H1 (cell line): ENCODE measurements around the gene EIF4A2. TPM values are rescaled to one million over a fixed set of nuclear protein-coding genes. Genes with fewer than 3 reads are reported as not detected.

ENCODE experiments used
- ATF2 ChIP-seq: IDR thresholded peaks from 2 replicates; pipeline ENCODE4 v1.6.1; 2012; ENCODE audit warnings: low read length, inconsistent platforms
- polyA plus RNA-seq, 7 experiments: library from polyadenylated mRNA; depleted of rRNA in 3 of 7; stranded (reverse) in 5 of 7; unstranded in 2 of 7; fragments of >200 nt in 5 of 7; fragments of 200-250 nt in 2 of 7; gene quantifications; 1 replicate in 5 of 7; 2 replicates in 1 of 7; 4 replicates in 1 of 7; pipeline versions ENCODE4 v1.2.1 to v1.2.3, GENCODE V29; 2011 to 2013; ENCODE audit warnings: missing spikeins in 2 of 7, mixed read lengths in 2 of 7
- total RNA-seq: library from RNA; stranded (reverse); fragmentation: NEBNext Ultra II Directional; extraction: Animal tissue kit (Norgen Biotek cat#: 25700); gene quantifications from 2 replicates; pipeline ENCODE4 v1.2.1, GENCODE V29; 2021

Gene EIF4A2
- total and polyA plus RNA-seq, 2 of the 8 experiments (the other 6 are each of a cell fraction or from before 2014, with no cell fraction given): 527 to 604 TPM

- no peak for TF ChIP-seq ATF2
Observed at GRCh38 chr3:186831798-186832197, 48.4 kb downstream of the EIF4A2 start (continued).
